HEK293 (cell line): ENCODE data around the gene ITGB4.
A peak's percentile ranks its signal among the peaks of the same experiment; 100 is the strongest.

Experiments
- GLIS1 ChIP-seq: fragments of 450-650 bp; formaldehyde crosslinking; IDR thresholded peaks from 2 replicates; pipeline ENCODE4 v1.5.1; 2016; ENCODE audit warnings: missing biosample characterization, missing genetic modification characterization
- GLIS2 ChIP-seq: fragments of 450-650 bp; formaldehyde crosslinking; IDR thresholded peaks from 2 replicates; pipeline ENCODE4 v1.5.1; 2016; ENCODE audit warnings: missing biosample characterization, missing genetic modification characterization
- KLF9 ChIP-seq: fragments of 450-650 bp; formaldehyde crosslinking; IDR thresholded peaks from 2 replicates; pipeline ENCODE4 v1.5.1; 2016; ENCODE audit warnings: missing biosample characterization, missing genetic modification characterization, low read depth
- REPIN1 ChIP-seq: fragments of 450-650 bp; formaldehyde crosslinking; IDR thresholded peaks from 2 replicates; pipeline ENCODE4 v1.5.1; 2017; ENCODE audit warnings: missing biosample characterization, missing genetic modification characterization, low read depth
- SCRT1 ChIP-seq: fragments of 450-650 bp; formaldehyde crosslinking; IDR thresholded peaks from 2 replicates; pipeline ENCODE4 v1.5.1; 2016; ENCODE audit warnings: missing biosample characterization, missing genetic modification characterization, borderline replicate concordance
- YY2 ChIP-seq: fragments of 450-650 bp; formaldehyde crosslinking; IDR thresholded peaks from 2 replicates; pipeline ENCODE4 v1.5.1; 2016; ENCODE audit warnings: missing biosample characterization, missing genetic modification characterization
- ZBTB11 ChIP-seq: fragments of 450-650 bp; formaldehyde crosslinking; conservative IDR thresholded peaks from 2 replicates; pipeline ENCODE4 v1.5.1; 2016; ENCODE audit warnings: low read depth, missing biosample characterization, missing genetic modification characterization
- ZBTB20 ChIP-seq: fragments of 450-650 bp; formaldehyde crosslinking; IDR thresholded peaks from 2 replicates; pipeline ENCODE4 v1.5.1; 2016; ENCODE audit warnings: missing biosample characterization, missing genetic modification characterization
- ZFP37 ChIP-seq: fragments of 450-650 bp; formaldehyde crosslinking; IDR thresholded peaks from 2 replicates; pipeline ENCODE4 v1.5.1; 2016; ENCODE audit warnings: missing biosample characterization, missing genetic modification characterization
- ZNF146 ChIP-seq: fragments of 450-650 bp; formaldehyde crosslinking; IDR thresholded peaks from 2 replicates; pipeline ENCODE4 v1.5.1; 2016; ENCODE audit warnings: missing biosample characterization, missing genetic modification characterization
- ZNF16 ChIP-seq: fragments of 450-650 bp; formaldehyde crosslinking; IDR thresholded peaks from 2 replicates; pipeline ENCODE4 v1.5.1; 2016; ENCODE audit warnings: low read depth, missing biosample characterization, missing genetic modification characterization
- ZNF184 ChIP-seq: fragments of 450-650 bp; IDR thresholded peaks from 2 replicates; pipeline ENCODE4 v1.5.1; 2018; ENCODE audit warnings: missing biosample characterization, mild to moderate bottlenecking, missing genetic modification characterization
- ZNF2 ChIP-seq: fragments of 450-650 bp; formaldehyde crosslinking; IDR thresholded peaks from 2 replicates; pipeline ENCODE4 v1.5.1; 2016; ENCODE audit warnings: missing biosample characterization, missing genetic modification characterization
- ZNF266 ChIP-seq: fragments of 450-650 bp; formaldehyde crosslinking; IDR thresholded peaks from 2 replicates; pipeline ENCODE4 v1.5.1; 2016; ENCODE audit warnings: missing biosample characterization, missing genetic modification characterization, low read depth
- ZNF274 ChIP-seq, 2 experiments: fragments of 200-500 bp in 1 of 2; fragments of 450-650 bp in 1 of 2; sonication (Bioruptor generic) in 1 of 2; formaldehyde crosslinking in 1 of 2; IDR thresholded peaks; 2 replicates each; pipeline versions ENCODE4 v1.5.1 to v1.6.1; 2014 to 2016; ENCODE audit warnings: borderline replicate concordance in 1 of 2, inconsistent platforms in 1 of 2, low read length in 1 of 2, missing biosample characterization in 1 of 2, missing genetic modification characterization in 1 of 2
- ZNF324 ChIP-seq: fragments of 450-650 bp; formaldehyde crosslinking; IDR thresholded peaks from 2 replicates; pipeline ENCODE4 v1.5.1; 2016; ENCODE audit warnings: missing biosample characterization, missing genetic modification characterization
- ZNF341 ChIP-seq: fragments of 450-650 bp; formaldehyde crosslinking; IDR thresholded peaks from 2 replicates; pipeline ENCODE4; 2016; ENCODE audit warnings: low read depth, missing biosample characterization, missing genetic modification characterization
- ZNF394 ChIP-seq: fragments of 450-650 bp; formaldehyde crosslinking; IDR thresholded peaks from 2 replicates; pipeline ENCODE4 v1.5.1; 2016; ENCODE audit warnings: missing biosample characterization, missing genetic modification characterization, mild to moderate bottlenecking, moderate library complexity, borderline replicate concordance
- ZNF398 ChIP-seq: fragments of 450-650 bp; formaldehyde crosslinking; IDR thresholded peaks from 2 replicates; pipeline ENCODE4 v1.5.1; 2017; ENCODE audit warnings: missing biosample characterization, missing genetic modification characterization
- ZNF404 ChIP-seq: fragments of 450-650 bp; formaldehyde crosslinking; IDR thresholded peaks from 2 replicates; pipeline ENCODE4 v1.5.1; 2017; ENCODE audit warnings: missing biosample characterization, missing genetic modification characterization
- ZNF426 ChIP-seq: fragments of 450-650 bp; formaldehyde crosslinking; IDR thresholded peaks from 2 replicates; pipeline ENCODE4 v1.5.1; 2017; ENCODE audit warnings: missing biosample characterization, missing genetic modification characterization, mild to moderate bottlenecking, inconsistent platforms, moderate library complexity
- ZNF433 ChIP-seq: fragments of 450-650 bp; formaldehyde crosslinking; IDR thresholded peaks from 2 replicates; pipeline ENCODE4 v1.5.1; 2016; ENCODE audit warnings: missing biosample characterization, missing genetic modification characterization, low read depth
- ZNF513 ChIP-seq: fragments of 450-650 bp; IDR thresholded peaks from 2 replicates; pipeline ENCODE4 v1.5.1; 2018; ENCODE audit warnings: missing biosample characterization, missing genetic modification characterization
- ZNF521 ChIP-seq: fragments of 450-650 bp; formaldehyde crosslinking; IDR thresholded peaks from 2 replicates; pipeline ENCODE4 v1.5.1; 2017; ENCODE audit warnings: missing biosample characterization, mild to moderate bottlenecking, missing genetic modification characterization
- ZNF610 ChIP-seq: fragments of 450-650 bp; formaldehyde crosslinking; IDR thresholded peaks from 2 replicates; pipeline ENCODE4 v1.5.1; 2016; ENCODE audit warnings: missing biosample characterization, missing genetic modification characterization, borderline replicate concordance
- ZNF624 ChIP-seq: fragments of 450-650 bp; formaldehyde crosslinking; IDR thresholded peaks from 2 replicates; pipeline ENCODE4 v1.5.1; 2017; ENCODE audit warnings: missing biosample characterization, missing genetic modification characterization
- ZNF629 ChIP-seq: fragments of 450-650 bp; formaldehyde crosslinking; IDR thresholded peaks from 2 replicates; pipeline ENCODE4 v1.5.1; 2017; ENCODE audit warnings: missing biosample characterization, missing genetic modification characterization
- ZNF645 ChIP-seq: fragments of 450-650 bp; formaldehyde crosslinking; IDR thresholded peaks from 2 replicates; pipeline ENCODE4; 2016; ENCODE audit warnings: missing biosample characterization, missing genetic modification characterization
- ZNF747 ChIP-seq: fragments of 450-650 bp; formaldehyde crosslinking; IDR thresholded peaks from 2 replicates; pipeline ENCODE4 v1.5.1; 2016; ENCODE audit warnings: missing biosample characterization, missing genetic modification characterization
- ZNF777 ChIP-seq: fragments of 450-650 bp; formaldehyde crosslinking; IDR thresholded peaks from 2 replicates; pipeline ENCODE4 v1.5.1; 2017; ENCODE audit warnings: missing biosample characterization, missing genetic modification characterization, borderline replicate concordance
- ZSCAN16 ChIP-seq: fragments of 450-650 bp; formaldehyde crosslinking; IDR thresholded peaks from 2 replicates; pipeline ENCODE4 v1.5.1; 2016; ENCODE audit warnings: missing biosample characterization, missing genetic modification characterization
- ZSCAN30 ChIP-seq: fragments of 450-650 bp; IDR thresholded peaks from 2 replicates; pipeline ENCODE4 v1.5.1; 2018; ENCODE audit warnings: missing biosample characterization, mild to moderate bottlenecking, missing genetic modification characterization, moderate library complexity

Gene ITGB4

GRCh38 chr17:75779250-75779986 lies 58.2 kb downstream of the ITGB4 start (continued):
- TF ChIP-seq ZNF394 (peak; percentile 67), ZSCAN30 (tag by site-specific recombination) (peak; percentile 97), ZNF645 (tag by site-specific recombination) (peak; percentile 84; the same call in 1 of the 2 replicates), ZNF404 (tag by site-specific recombination) (no peak), ZNF266 (no peak), ZNF398 (tag by site-specific recombination) (peak; percentile 91), GLIS2 (tag by site-specific recombination) (0 out of 2 replicates have a peak, but pooled peaks have one; percentile 59), ZNF341 (tag by site-specific recombination) (peak; percentile 21; the same call in 1 of the 2 replicates), ZNF610 (tag by site-specific recombination) (peak; percentile 96), ZFP37 (tag by site-specific recombination) (peak; percentile 77; the same call in 1 of the 2 replicates), ZNF2 (tag by site-specific recombination) (peak; percentile 92), ZBTB11 (tag by site-specific recombination) (peak; percentile 73), ZSCAN16 (tag by site-specific recombination) (peak; percentile 58; the same call in 1 of the 2 replicates), ZNF521 (no peak), ZNF433 (tag by site-specific recombination) (peak; percentile 36; the same call in 1 of the 2 replicates), ZNF624 (tag by site-specific recombination) (no peak; the same call in 1 of the 2 replicates), GLIS1 (tag by site-specific recombination) (peak; percentile 79; the same call in 1 of the 2 replicates), YY2 (tag by site-specific recombination) (peak; percentile 68), ZNF747 (tag by site-specific recombination) (no peak), ZBTB20 (tag by site-specific recombination) (peak; percentile 25; the same call in 1 of the 2 replicates), ZNF184 (peak; percentile 86), ZNF274 (IDR thresholded peaks at IDR 0.05; ENCODE audit: low read length) (no peak), ZNF274 (tag by site-specific recombination; IDR thresholded peaks at IDR 0.05; ENCODE audit: borderline replicate concordance) (no peak), SCRT1 (tag by site-specific recombination) (no peak), REPIN1 (tag by site-specific recombination) (peak; percentile 82; the same call in 1 of the 2 replicates), ZNF777 (tag by site-specific recombination) (no peak), ZNF426 (tag by site-specific recombination) (no peak), ZNF513 (tag by site-specific recombination) (peak; percentile 44), KLF9 (no peak), ZNF629 (tag by site-specific recombination) (peak; percentile 98), ZNF146 (tag by site-specific recombination) (peak; percentile 36; the same call in 1 of the 2 replicates), ZNF16 (tag by site-specific recombination) (0 out of 2 replicates have a peak, but pooled peaks have one; percentile 25), ZNF324 (tag by site-specific recombination) (peak; percentile 89; the same call in 1 of the 2 replicates)
